ENCODE measurements around the gene MAGI1.
"Not testable (repeated sequence)": the region's sequence is repeated elsewhere in the genome, so short reads cannot be mapped to it uniquely, and the experiment has no call there.

The MAGI1 gene

GRCh38 chr3:65739901-65740541 is 298.7 kb downstream of the MAGI1 start:
- DNase-seq, result no peak

- no peak for DNase-seq
Observed at GRCh38 chr3:65734792-65735191, 303.9 kb downstream of the MAGI1 start.

GRCh38 chr3:65734382-65734781 is 304.3 kb downstream of the MAGI1 start:
- no peak for DNase-seq

- no peak for DNase-seq
Observed at GRCh38 chr3:65733459-65733858, 305.3 kb downstream of the MAGI1 start.

- DNase-seq, result no peak
Observed at GRCh38 chr3:65732051-65732935, 306.4 kb downstream of the MAGI1 start.

- DNase-seq, result no peak
Observed at GRCh38 chr3:65730449-65730848, 308.3 kb downstream of the MAGI1 start.

- DNase-seq, result no peak
Observed at GRCh38 chr3:65729973-65730372, 308.7 kb downstream of the MAGI1 start.

- DNase-seq, result no peak
Observed at GRCh38 chr3:65729555-65729954, 309.2 kb downstream of the MAGI1 start.

GRCh38 chr3:65728138-65728537 is 310.6 kb downstream of the MAGI1 start:
- DNase-seq, result no peak

- no peak for DNase-seq
Observed at GRCh38 chr3:65723985-65724384, 314.7 kb downstream of the MAGI1 start.

GRCh38 chr3:65723011-65723410 is 315.7 kb downstream of the MAGI1 start:
- DNase-seq, result no peak

- DNase-seq, result no peak
Observed at GRCh38 chr3:65720989-65721737, 317.6 kb downstream of the MAGI1 start.

- DNase-seq, result not testable (repeated sequence)
Observed at GRCh38 chr3:65719639-65720038, 319.1 kb downstream of the MAGI1 start.

GRCh38 chr3:65717676-65718346 is 320.9 kb downstream of the MAGI1 start:
- no peak for DNase-seq

- DNase-seq, result no peak
Observed at GRCh38 chr3:65716071-65716751, 322.5 kb downstream of the MAGI1 start.

- DNase-seq, result no peak
Observed at GRCh38 chr3:65714134-65714533, 324.6 kb downstream of the MAGI1 start.

GRCh38 chr3:65713016-65713415 is 325.7 kb downstream of the MAGI1 start:
- no peak for DNase-seq

GRCh38 chr3:65712140-65712539 is 326.6 kb downstream of the MAGI1 start:
- no peak for DNase-seq

GRCh38 chr3:65706776-65707568 is 331.7 kb downstream of the MAGI1 start:
- no peak for DNase-seq

- DNase-seq, result no peak
Observed at GRCh38 chr3:65706301-65706700, 332.4 kb downstream of the MAGI1 start.

- DNase-seq, result no peak
Observed at GRCh38 chr3:65703820-65704219, 334.9 kb downstream of the MAGI1 start.

GRCh38 chr3:65703026-65703425 is 335.7 kb downstream of the MAGI1 start:
- no peak for DNase-seq

Measured in stimulated activated CD4-positive, alpha-beta T cell treated with anti-CD3 and anti-CD28 coated beads, Interleukin-4, amount 100 ng/mL, for 1 hour (primary cell).